Measurements from ENCODE around the gene C14orf132. TPM values are rescaled to one million over a fixed set of nuclear protein-coding genes. Genes with fewer than 3 reads are reported as not detected.

Gene C14orf132
- total RNA-seq, 2 experiments from 2014 or later, result 2.0 to 2.4 TPM

- intact Hi-C loops (cut with DNase I, micrococcal nuclease), result no loop called here
- peaks cover 21% of the 10 kb centered on the region for H3K27me3 Mint-ChIP-seq
- no peaks in the 10 kb centered on the region for H3K36me3 Mint-ChIP-seq (ENCODE audit: low read depth)
- no peak overlapping the region for H3K27ac Mint-ChIP-seq
- no peak overlapping the region for H3K4me3 Mint-ChIP-seq
- TF ChIP-seq CTCF (IDR thresholded peaks at IDR 0.05), result no peak
- no peak for ATAC-seq (ENCODE audit: poor library complexity)
- CTCF ChIA-PET, result no interaction called here
- Histone ChIP-seq H3K9me3 (ENCODE audit: control insufficient read depth in 1 of 2, insufficient read depth in 1 of 2, low read length in 2 of 2) (no peaks in the 10 kb centered on the region), H3K36me3 (ENCODE audit: insufficient read depth, low read length) (no peaks in the 10 kb centered on the region), H3K27me3 (ENCODE audit: control insufficient read depth in 1 of 2, insufficient read depth in 2 of 2, low read length in 2 of 2) (peaks cover 0 to 9% of the 10 kb centered on the region in 2 experiments), H3K4me1 (ENCODE audit: insufficient read depth, low read length) (no peaks in the 10 kb centered on the region), H3K4me3 (ENCODE audit: low read length) (no peak overlapping the region), H3K27ac (ENCODE audit: low read depth in 1 of 2, low read length in 2 of 2) (no peak overlapping the region)
- POLR2A ChIA-PET, result no interaction called here
- DNase-seq, result no peak
- H3K9me3 Mint-ChIP-seq, result no peaks in the 10 kb centered on the region
- H3K4me1 Mint-ChIP-seq (ENCODE audit: low read depth), result no peaks in the 10 kb centered on the region
These were observed 20.5 kb downstream of the C14orf132 start for GRCh38 chr14:96059519-96060135.

DNA sequence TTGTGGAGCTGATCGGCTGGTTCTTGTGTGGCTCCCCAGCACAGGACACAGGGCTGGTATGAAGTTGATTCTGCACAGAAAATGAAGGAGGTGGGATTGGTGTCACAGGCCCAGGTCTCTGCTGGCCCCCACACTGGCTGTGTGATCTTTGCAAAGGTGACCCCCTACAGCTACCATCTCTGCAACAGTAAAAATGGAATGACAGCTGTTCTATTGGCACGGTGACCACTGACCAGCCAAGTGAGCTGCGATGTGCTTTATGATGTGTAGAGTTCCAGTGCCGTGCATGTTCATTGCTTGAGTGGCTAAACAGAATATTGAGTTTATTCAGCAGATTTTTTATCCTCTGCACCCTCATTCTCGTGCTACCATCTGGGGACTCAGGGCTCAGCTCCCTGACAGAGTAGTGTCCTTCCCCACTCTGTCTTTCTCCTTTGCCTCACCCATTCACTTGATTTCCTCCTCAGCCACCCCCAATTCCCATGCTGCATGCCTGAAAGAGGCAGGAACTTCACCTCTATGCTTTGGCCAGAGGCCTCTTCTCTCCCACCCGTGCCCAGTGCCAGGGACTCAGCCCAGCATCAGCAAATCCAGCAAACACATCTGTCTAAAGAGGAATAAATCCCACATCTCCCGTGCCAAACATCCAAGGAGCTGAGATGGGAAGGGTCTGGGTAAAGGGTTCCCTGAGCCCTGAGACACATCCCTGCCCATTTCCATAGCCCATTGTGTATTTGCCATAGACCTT, 21.2 kb downstream of the C14orf132 start:
- no peaks in the 10 kb centered on the region for H3K36me3 Mint-ChIP-seq (ENCODE audit: low read depth)
- Histone ChIP-seq H3K27ac (ENCODE audit: low read depth in 1 of 2, low read length in 2 of 2) (no peak overlapping the region), H3K4me1 (ENCODE audit: insufficient read depth, low read length) (no peaks in the 10 kb centered on the region), H3K36me3 (ENCODE audit: insufficient read depth, low read length) (no peaks in the 10 kb centered on the region), H3K9me3 (ENCODE audit: control insufficient read depth in 1 of 2, insufficient read depth in 1 of 2, low read length in 2 of 2) (no peaks in the 10 kb centered on the region), H3K4me3 (ENCODE audit: low read length) (no peak overlapping the region), H3K27me3 (ENCODE audit: control insufficient read depth in 1 of 2, insufficient read depth in 2 of 2, low read length in 2 of 2) (peaks cover 0 to 9% of the 10 kb centered on the region in 2 experiments)
- DNase-seq (no peak), ATAC-seq (ENCODE audit: poor library complexity) (no peak)
- H3K4me1 Mint-ChIP-seq (ENCODE audit: low read depth), result no peaks in the 10 kb centered on the region
- CTCF ChIA-PET, result no interaction called here
- no peak overlapping the region for H3K27ac Mint-ChIP-seq
- no peak overlapping the region for H3K4me3 Mint-ChIP-seq
- TF ChIP-seq CTCF (IDR thresholded peaks at IDR 0.05), result no peak
- H3K27me3 Mint-ChIP-seq, result peaks cover 18% of the 10 kb centered on the region
- intact Hi-C loops (cut with DNase I, micrococcal nuclease), result no loop called here
- POLR2A ChIA-PET, result no interaction called here
- H3K9me3 Mint-ChIP-seq, result no peaks in the 10 kb centered on the region

DNA sequence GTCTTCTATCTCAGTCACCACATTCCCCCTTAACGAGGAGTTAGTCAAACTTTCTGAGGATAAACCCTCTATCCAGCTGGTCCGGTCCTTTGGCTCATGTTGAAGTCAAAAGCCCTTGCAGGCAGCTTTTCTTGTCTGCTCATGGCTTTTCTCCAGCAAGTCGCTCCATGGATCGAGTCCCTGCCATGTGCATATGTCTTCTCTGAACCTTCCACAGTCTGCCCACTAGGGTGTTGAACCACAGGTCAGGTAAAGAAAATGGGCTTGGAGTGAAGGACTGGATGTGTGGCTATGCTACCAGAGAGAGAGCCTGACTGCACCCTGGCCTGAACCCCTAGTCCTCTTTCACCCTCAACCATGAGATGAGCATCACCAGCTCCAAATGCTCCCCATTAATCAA, 22.8 kb downstream of the C14orf132 start:
- intact Hi-C loops (cut with DNase I, micrococcal nuclease), result no loop called here
- no peaks in the 10 kb centered on the region for H3K9me3 Mint-ChIP-seq
- TF ChIP-seq CTCF (IDR thresholded peaks at IDR 0.05), result no peak
- no peaks in the 10 kb centered on the region for H3K4me1 ChIP-seq (ENCODE audit: insufficient read depth, low read length)
- H3K9me3 ChIP-seq (ENCODE audit: control insufficient read depth in 1 of 2, insufficient read depth in 1 of 2, low read length in 2 of 2), result no peaks in the 10 kb centered on the region
- H3K27me3 ChIP-seq (ENCODE audit: control insufficient read depth in 1 of 2, insufficient read depth in 2 of 2, low read length in 2 of 2), result peaks cover 0 to 9% of the 10 kb centered on the region in 2 experiments
- H3K36me3 Mint-ChIP-seq (ENCODE audit: low read depth), result no peaks in the 10 kb centered on the region
- H3K4me3 Mint-ChIP-seq, result no peak overlapping the region
- peaks cover 28% of the 10 kb centered on the region for H3K27me3 Mint-ChIP-seq
- ChIA-PET CTCF (no interaction called here), POLR2A (no interaction called here)
- no peak for DNase-seq
- no peak overlapping the region for H3K27ac ChIP-seq (ENCODE audit: low read depth in 1 of 2, low read length in 2 of 2)
- H3K36me3 ChIP-seq (ENCODE audit: insufficient read depth, low read length), result no peaks in the 10 kb centered on the region
- ATAC-seq (ENCODE audit: poor library complexity), result no peak
- H3K4me3 ChIP-seq (ENCODE audit: low read length), result no peak overlapping the region
- H3K27ac Mint-ChIP-seq, result no peak overlapping the region
- H3K4me1 Mint-ChIP-seq (ENCODE audit: low read depth), result no peaks in the 10 kb centered on the region

Data from CD4-positive, alpha-beta T cell (primary cell).